ENCODE data around the gene FXN. TPM values are rescaled to one million over a fixed set of nuclear protein-coding genes. Genes with fewer than 3 reads are reported as not detected.

FXN gene
- total and polyA plus RNA-seq, 2 donors (not counting 1 experiment from before 2014, with no cell fraction given): 8.8 to 9.6 TPM

GRCh38 chr9:69046723-69047122, 11.2 kb downstream of the FXN start:
- Histone ChIP-seq H3K4me2 (replicated peaks; ENCODE audit: low read depth, low read length, poor library complexity, severe bottlenecking) (no peak overlapping the region), H3K9me3 (ENCODE audit: control extremely low read depth in 1 of 3, control insufficient read depth in 2 of 3, insufficient read depth in 1 of 3, low read length in 2 of 3) (no peaks in the 10 kb centered on the region), H3K27me3 (replicated peaks in 1 of 4; ENCODE audit: control extremely low read depth in 1 of 4, control insufficient read depth in 3 of 4, insufficient read depth in 4 of 4, low read length in 3 of 4) (no peaks in the 10 kb centered on the region), H3K9ac (ENCODE audit: low read length) (no peak overlapping the region), H3K4me1 (ENCODE audit: control insufficient read depth in 2 of 2, insufficient read depth in 2 of 2, low read length in 2 of 2) (no peaks in the 10 kb centered on the region), H3K79me2 (ENCODE audit: control insufficient read depth, insufficient read depth, low read length) (no peaks in the 10 kb centered on the region), H2AFZ (ENCODE audit: insufficient read depth, low read depth, low read length, poor library complexity, severe bottlenecking) (no peak overlapping the region), H3K4me3 (ENCODE audit: control extremely low read depth in 1 of 5, extremely low read depth in 1 of 5, insufficient read depth in 1 of 5, low read depth in 2 of 5, low read length in 4 of 5) (no peak overlapping the region), H3K27ac (ENCODE audit: low read length in 2 of 2) (no peak overlapping the region), H4K20me1 (ENCODE audit: control insufficient read depth, insufficient read depth, low read length, poor library complexity, severe bottlenecking) (no peaks in the 10 kb centered on the region), H3K36me3 (replicated peaks in 1 of 2; ENCODE audit: control extremely low read depth in 1 of 2, control insufficient read depth in 1 of 2, extremely low read depth in 1 of 2, insufficient read depth in 2 of 2, low read length in 1 of 2) (peaks cover 2 to 15% of the 10 kb centered on the region in 2 experiments)
- ChIA-PET POLR2A (no interaction called here), CTCF (interaction anchor here (1.4 kb wide), 1 partner anchor 12 kb away, joined by 6 read pairs; no protein-coding TSS in a partner anchor)
- Mint-ChIP-seq H3K9me3 (ENCODE audit: insufficient read depth) (no peaks in the 10 kb centered on the region), H3K4me1 (peaks cover 3% of the 10 kb centered on the region), H3K4me3 (no peak overlapping the region), H3K27ac (no peak overlapping the region), H3K27me3 (no peaks in the 10 kb centered on the region)
- no peak for TF ChIP-seq CTCF (IDR thresholded peaks at IDR 0.05)
- no peak for TF ChIP-seq EZH2 (IDR thresholded peaks at IDR 0.05; ENCODE audit: borderline replicate concordance, insufficient read depth, low read depth, low read length, poor library complexity, severe bottlenecking)
- intact Hi-C loops (cut with micrococcal nuclease): no loop called here
- ATAC-seq (ENCODE audit: low read depth) (no peak), DNase-seq (no peak)
- 58% methylated on average over 4 of the region's 4 CpGs for WGBS (ENCODE audit: insufficient coverage)

GRCh38 chr9:69047371-69047770, 11.8 kb downstream of the FXN start:
- Histone ChIP-seq H3K9me3 (ENCODE audit: control extremely low read depth in 1 of 3, control insufficient read depth in 2 of 3, insufficient read depth in 1 of 3, low read length in 2 of 3) (no peaks in the 10 kb centered on the region), H3K36me3 (replicated peaks in 1 of 2; ENCODE audit: control extremely low read depth in 1 of 2, control insufficient read depth in 1 of 2, extremely low read depth in 1 of 2, insufficient read depth in 2 of 2, low read length in 1 of 2) (peaks cover 2 to 15% of the 10 kb centered on the region in 2 experiments), H3K4me2 (replicated peaks; ENCODE audit: low read depth, low read length, poor library complexity, severe bottlenecking) (no peak overlapping the region), H3K9ac (ENCODE audit: low read length) (no peak overlapping the region), H3K79me2 (ENCODE audit: control insufficient read depth, insufficient read depth, low read length) (no peaks in the 10 kb centered on the region), H3K4me1 (ENCODE audit: control insufficient read depth in 2 of 2, insufficient read depth in 2 of 2, low read length in 2 of 2) (no peaks in the 10 kb centered on the region), H4K20me1 (ENCODE audit: control insufficient read depth, insufficient read depth, low read length, poor library complexity, severe bottlenecking) (no peaks in the 10 kb centered on the region), H2AFZ (ENCODE audit: insufficient read depth, low read depth, low read length, poor library complexity, severe bottlenecking) (no peak overlapping the region), H3K4me3 (ENCODE audit: control extremely low read depth in 1 of 5, extremely low read depth in 1 of 5, insufficient read depth in 1 of 5, low read depth in 2 of 5, low read length in 4 of 5) (no peak overlapping the region), H3K27ac (ENCODE audit: low read length in 2 of 2) (no peak overlapping the region), H3K27me3 (replicated peaks in 1 of 4; ENCODE audit: control extremely low read depth in 1 of 4, control insufficient read depth in 3 of 4, insufficient read depth in 4 of 4, low read length in 3 of 4) (no peaks in the 10 kb centered on the region)
- ChIA-PET CTCF (interaction anchor here (0.8 to 1.4 kb wide), 2 partner anchors 11 to 13 kb away, joined by 3 to 6 read pairs; no protein-coding TSS in a partner anchor), POLR2A (no interaction called here)
- no peak for TF ChIP-seq CTCF (IDR thresholded peaks at IDR 0.05)
- TF ChIP-seq EZH2 (IDR thresholded peaks at IDR 0.05; ENCODE audit: borderline replicate concordance, insufficient read depth, low read depth, low read length, poor library complexity, severe bottlenecking): no peak
- H3K9me3 Mint-ChIP-seq (ENCODE audit: insufficient read depth): no peaks in the 10 kb centered on the region
- ATAC-seq (ENCODE audit: low read depth): no peak
- no peaks in the 10 kb centered on the region for H3K27me3 Mint-ChIP-seq
- peaks cover 3% of the 10 kb centered on the region for H3K4me1 Mint-ChIP-seq
- WGBS (ENCODE audit: insufficient coverage): 30% methylated on average over 4 of the region's 4 CpGs
- intact Hi-C loops (cut with micrococcal nuclease): no loop called here
- H3K27ac Mint-ChIP-seq: no peak overlapping the region
- DNase-seq: no peak
- H3K4me3 Mint-ChIP-seq: no peak overlapping the region

Data from B cell (primary cell).